Lung (tissue), 12 donors: ENCODE measurements around the gene HS6ST3. TPM values are rescaled to one million over a fixed set of nuclear protein-coding genes. Genes with fewer than 3 reads are reported as not detected.

Experiments
- ATAC-seq: fragments of 200-7000 bp; cut with Tn5 transposase; one replicate; pipeline ENCODE4 v1.9.1; 2020; ENCODE audit warnings: moderate number of reproducible peaks; ENCODE audit not compliant: insufficient read depth, low FRiP score
- DNase-seq, 3 donors: peaks; one replicate each; pipeline ENCODE4 v3.0.0-alpha.2; 2013 to 2017
- H3K27ac ChIP-seq, 2 donors: one replicate each; pipeline ENCODE4 v1.5.1; 2013; ENCODE audit warnings: mild to moderate bottlenecking in 2 of 2, moderate library complexity in 2 of 2, control low read depth in 1 of 2, inconsistent platforms in 1 of 2, low read depth in 1 of 2, low read length in 1 of 2
- H3K27me3 ChIP-seq, 3 donors: one replicate each; pipeline ENCODE4 v1.5.1; 2013; ENCODE audit warnings: low read length in 2 of 3; ENCODE audit not compliant: control insufficient read depth in 3 of 3, insufficient read depth in 3 of 3
- H3K36me3 ChIP-seq, 4 donors: one replicate each; pipeline ENCODE4 v1.5.1; 2013; ENCODE audit warnings: low read length in 4 of 4, mild to moderate bottlenecking in 1 of 4, moderate library complexity in 1 of 4; ENCODE audit not compliant: control insufficient read depth in 4 of 4, insufficient read depth in 4 of 4
- H3K4me1 ChIP-seq, 5 donors: one replicate each; pipeline ENCODE4 v1.5.1; 2013; ENCODE audit warnings: low read length in 5 of 5, mild to moderate bottlenecking in 2 of 5, moderate library complexity in 1 of 5; ENCODE audit not compliant: control insufficient read depth in 5 of 5, insufficient read depth in 5 of 5
- H3K4me3 ChIP-seq: one replicate; pipeline ENCODE4 v1.5.1; 2013; ENCODE audit warnings: mild to moderate bottlenecking, control low read depth, moderate library complexity
- H3K9ac ChIP-seq, 2 donors: one replicate each; pipeline ENCODE4 v1.5.1; 2013; ENCODE audit warnings: low read length in 2 of 2, control low read depth in 1 of 2; ENCODE audit not compliant: insufficient read depth in 1 of 2
- H3K9me3 ChIP-seq, 4 donors: one replicate each; pipeline ENCODE4 v1.5.1; 2013; ENCODE audit warnings: low read length in 3 of 4, mild to moderate bottlenecking in 1 of 4, moderate library complexity in 1 of 4; ENCODE audit not compliant: control insufficient read depth in 4 of 4, insufficient read depth in 3 of 4
- CTCF ChIP-seq: IDR thresholded peaks from 2 replicates; pipeline ENCODE4 v1.5.1; 2012; ENCODE audit warnings: mild to moderate bottlenecking; ENCODE audit errors: control extremely low read depth, extremely low read depth
- WGBS, 2 donors: extraction: QIAGEN DNeasy Blood & Tissue Kit; methylation state at CpG; one replicate each; pipeline ENCODE4 v1.1.7; 2013; 5-methylcytosine and 5-hydroxymethylcytosine counted together
- polyA plus RNA-seq, 2 donors: library from polyadenylated mRNA; stranded (reverse); fragments of 200-250 nt; gene quantifications; one replicate each; pipeline ENCODE4 v1.2.1, GENCODE V29; 2013
- total RNA-seq, 2 donors: library from RNA; depleted of rRNA in 1 of 2; stranded (reverse); fragments of >200 nt in 1 of 2; gene quantifications; one replicate each; pipeline ENCODE4 v1.2.1, GENCODE V29; 2014 to 2021
- donor health status: control.
- donor health status: control.
- donor health status: Bipolar disorder and iron deficiency.
- donor health status: healthy.
- donor health status: DM: yes; HTN: yes; CAD: no.

HS6ST3 gene
- total and polyA plus RNA-seq, 4 donors: 0.01 to 0.17 (median 0.04) TPM

GRCh38 chr13:96090240-96091101 lies 564 bp downstream of the HS6ST3 start:
- peak; percentile 14 to 17 (median 14) for DNase-seq
- WGBS, 2 donors: 1% methylated on average over 56 to 133 of the region's 133 CpGs
- H3K9me3 ChIP-seq: peaks cover 0 to 5% (median 0%) of the 10 kb centered on the region in 4 donors
- peak overlapping the region; percentile 35 for H3K4me3 ChIP-seq
- H3K36me3 ChIP-seq: no peaks in the 10 kb centered on the region
- no peak overlapping the region for H3K9ac ChIP-seq
- H3K27ac ChIP-seq: no peak overlapping the region
- ATAC-seq: no peak
- H3K4me1 ChIP-seq: peaks cover 0 to 20% (median 0%) of the 10 kb centered on the region in 5 donors
- TF ChIP-seq CTCF: no peak
- H3K27me3 ChIP-seq: peaks cover 20 to 77% (median 76%) of the 10 kb centered on the region in 3 donors

- DNase-seq: peak; percentile 19 to 29 (median 26)
- Histone ChIP-seq H3K36me3 (no peaks in the 10 kb centered on the region), H3K4me1 (peaks cover 0 to 20% (median 0%) of the 10 kb centered on the region in 5 donors), H3K27ac (no peak overlapping the region), H3K9me3 (peaks cover 0 to 5% (median 0%) of the 10 kb centered on the region in 4 donors), H3K27me3 (peaks cover 20 to 79% (median 73%) of the 10 kb centered on the region in 3 donors), H3K9ac (no peak overlapping the region), H3K4me3 (no peak overlapping the region)
- WGBS, 2 donors: 2 to 3% methylated on average over 55 to 57 of the region's 57 CpGs
- no peak for ATAC-seq
- no peak for TF ChIP-seq CTCF
These were observed 1.5 kb downstream of the HS6ST3 start for GRCh38 chr13:96091164-96092117.

GRCh38 chr13:96093296-96094006 lies 3.5 kb downstream of the HS6ST3 start:
- no peak for TF ChIP-seq CTCF
- H3K9me3 ChIP-seq: peaks cover 0 to 5% (median 0%) of the 10 kb centered on the region in 4 donors
- peaks cover 20 to 62% (median 59%) of the 10 kb centered on the region in 3 donors for H3K27me3 ChIP-seq
- ATAC-seq (no peak), DNase-seq (no peak)
- no peak overlapping the region for H3K27ac ChIP-seq
- H3K4me1 ChIP-seq: peaks cover 0 to 20% (median 0%) of the 10 kb centered on the region in 5 donors
- no peaks in the 10 kb centered on the region for H3K36me3 ChIP-seq
- no peak overlapping the region for H3K4me3 ChIP-seq
- H3K9ac ChIP-seq: no peak overlapping the region
